Hematopoietic multipotent progenitor cell treated with erythropoietin and hydrocortisone succinate and interleukin-3 and kit ligand, for 15 days (in vitro differentiated cells): ENCODE measurements around the gene PLXNB3.
"Not testable (repeated sequence)": the region's sequence is repeated elsewhere in the genome, so short reads cannot be mapped to it uniquely, and the experiment has no call there.

Experiments
- DNase-seq: peaks from one replicate; pipeline ENCODE4 v3.0.0-alpha.2; 2015; ENCODE audit warnings: low spot score

Gene PLXNB3

DNA sequence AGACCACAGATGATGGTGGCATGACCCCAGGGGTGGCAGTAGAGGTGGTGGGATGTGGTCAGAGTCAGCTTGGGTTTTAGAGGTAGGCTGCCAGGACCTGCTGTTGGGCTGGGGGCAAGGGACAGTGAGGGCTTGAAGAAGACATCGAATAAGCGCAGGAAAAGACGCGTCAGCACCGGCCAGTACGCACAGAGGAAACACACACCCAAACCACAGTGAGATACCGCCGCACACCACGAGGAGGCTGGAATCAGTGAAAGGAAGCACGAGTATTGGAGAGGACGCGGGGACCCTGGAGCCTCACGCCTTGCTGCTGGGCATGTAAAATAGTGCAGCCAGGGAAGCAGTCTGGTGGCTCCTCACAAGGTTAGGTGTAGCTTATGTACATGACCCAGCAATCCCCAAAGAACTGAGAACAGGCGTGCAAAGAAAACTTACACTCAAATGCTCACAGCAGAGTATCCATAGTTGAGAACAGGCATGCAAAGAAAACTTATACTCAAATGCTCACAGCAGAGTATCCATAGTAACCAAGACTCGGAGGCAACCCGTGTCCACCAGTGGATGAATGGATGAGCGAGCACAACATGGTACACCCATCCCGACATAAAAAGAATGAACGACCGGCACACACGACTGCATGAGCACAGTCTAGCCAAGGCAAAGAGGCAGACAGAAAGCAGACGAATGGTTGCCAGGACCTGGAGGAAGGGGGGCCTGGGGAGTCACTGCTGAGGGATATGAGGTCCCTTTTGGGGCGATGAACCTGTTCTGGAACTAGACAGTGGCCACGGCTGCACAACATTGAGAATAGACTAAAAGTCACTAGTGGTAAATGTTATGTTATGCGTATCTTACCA lies 53.0 kb downstream of the PLXNB3 start:
- no peak for DNase-seq

DNA sequence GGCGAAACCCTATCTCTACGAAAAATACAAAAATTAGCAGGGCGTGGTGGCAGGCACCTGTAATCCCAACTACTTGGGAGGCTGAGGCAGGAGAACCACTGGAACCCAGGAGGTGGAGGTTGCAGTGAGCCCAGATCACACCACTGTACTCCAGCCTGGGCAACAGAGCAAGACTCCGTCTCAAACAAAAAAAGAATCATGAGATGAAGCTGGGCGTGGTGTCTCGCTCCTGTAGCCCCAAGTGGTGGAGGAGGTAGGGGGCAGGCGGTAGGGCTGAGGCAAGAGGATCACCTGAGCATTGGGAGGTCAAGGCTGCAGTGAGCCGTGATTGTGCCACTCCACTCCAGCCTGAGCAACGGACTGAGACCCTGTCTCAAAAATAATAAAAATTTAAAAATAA lies 54.0 kb downstream of the PLXNB3 start:
- DNase-seq, result not testable (repeated sequence)

DNA sequence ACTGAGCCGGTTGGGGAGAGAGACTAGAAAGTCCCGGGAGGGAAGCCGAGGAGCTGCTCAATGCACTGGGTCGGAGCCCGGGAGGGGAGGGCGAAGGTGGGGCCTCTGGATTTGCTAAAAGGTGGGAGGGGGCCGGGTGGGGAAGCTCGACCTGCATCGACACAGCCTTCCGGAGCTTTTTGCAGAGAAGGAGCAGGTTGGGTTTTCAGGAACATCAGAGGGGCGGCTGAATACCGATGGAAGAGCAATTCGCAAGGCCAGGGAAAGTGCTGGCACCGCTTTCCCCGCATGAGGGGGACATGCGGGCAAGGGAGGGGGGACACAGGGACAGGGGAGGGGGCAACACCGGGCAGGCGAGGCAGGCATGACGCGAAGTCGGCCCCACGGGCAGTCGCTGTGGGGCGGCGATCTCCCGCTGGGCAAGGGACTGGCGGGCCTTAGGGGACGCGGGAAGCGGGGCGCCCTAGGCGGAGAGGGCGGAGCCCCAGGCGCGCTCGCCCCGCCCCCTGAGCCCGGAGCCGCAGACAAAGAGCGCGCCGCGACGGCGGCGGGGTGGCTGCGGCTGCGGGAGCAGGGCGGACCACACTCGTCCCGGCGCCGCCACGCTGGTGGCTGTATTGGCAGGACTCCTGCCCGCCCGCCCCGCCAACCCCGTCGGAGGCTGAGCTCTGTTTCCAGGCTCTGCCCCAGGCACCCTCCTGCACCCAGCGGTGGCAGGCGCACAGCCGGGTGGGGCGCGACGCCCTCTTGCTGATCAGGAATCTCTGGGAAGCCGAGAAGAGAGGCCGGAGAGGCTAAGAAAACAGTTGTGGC lies 54.7 kb downstream of the PLXNB3 start:
- peak; percentile 18 for DNase-seq

DNA sequence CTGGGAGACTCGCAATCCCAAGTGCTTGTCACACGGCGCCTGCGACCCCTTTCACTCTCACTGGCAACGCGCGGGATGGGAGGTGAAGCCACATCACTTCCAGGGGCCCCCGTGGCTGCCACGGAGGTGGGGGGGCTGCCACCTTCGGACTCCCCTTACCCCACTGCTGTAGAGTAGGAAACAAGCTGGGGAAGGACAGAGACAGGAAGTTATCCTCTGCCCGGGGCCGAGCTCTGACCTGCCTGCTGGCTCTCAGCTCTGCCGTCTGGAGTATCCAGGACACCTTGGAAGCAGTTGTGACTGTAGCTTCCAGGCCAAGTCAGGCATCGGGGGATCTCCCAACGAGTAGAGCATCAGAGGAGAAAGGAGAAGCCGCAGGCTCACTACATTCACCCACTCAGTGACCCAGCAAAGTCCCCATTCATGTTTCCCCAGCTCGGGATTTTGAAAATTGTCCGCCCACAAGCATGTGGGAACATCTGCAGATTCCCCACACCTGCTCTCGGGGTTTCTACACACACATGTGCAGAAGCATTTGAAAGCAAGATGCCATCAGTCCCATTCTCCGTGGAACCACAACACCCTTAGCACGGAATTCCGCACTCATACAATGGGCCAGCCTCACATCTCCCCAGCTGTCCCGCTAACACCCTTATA lies 55.5 kb downstream of the PLXNB3 start:
- no peak for DNase-seq

DNA sequence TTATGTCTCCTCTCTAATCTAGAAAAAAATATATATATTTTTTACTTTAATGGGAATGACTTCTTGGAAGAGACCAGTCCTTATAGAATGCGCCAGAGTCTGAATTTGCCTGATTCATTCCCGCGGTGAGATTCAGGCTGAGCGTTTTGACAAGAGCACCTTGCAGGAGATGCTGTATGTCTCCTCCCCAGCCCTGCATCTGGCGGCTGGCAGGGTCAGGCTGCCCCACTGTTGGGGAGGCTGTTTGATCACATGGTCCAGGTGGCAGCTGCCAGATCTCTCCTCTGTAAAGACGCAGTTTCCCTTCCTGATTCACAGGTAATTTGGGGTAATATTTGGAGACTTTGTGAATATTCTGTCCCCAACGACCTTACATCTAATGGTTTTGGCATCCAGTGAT lies 56.6 kb downstream of the PLXNB3 start:
- no peak for DNase-seq

DNA sequence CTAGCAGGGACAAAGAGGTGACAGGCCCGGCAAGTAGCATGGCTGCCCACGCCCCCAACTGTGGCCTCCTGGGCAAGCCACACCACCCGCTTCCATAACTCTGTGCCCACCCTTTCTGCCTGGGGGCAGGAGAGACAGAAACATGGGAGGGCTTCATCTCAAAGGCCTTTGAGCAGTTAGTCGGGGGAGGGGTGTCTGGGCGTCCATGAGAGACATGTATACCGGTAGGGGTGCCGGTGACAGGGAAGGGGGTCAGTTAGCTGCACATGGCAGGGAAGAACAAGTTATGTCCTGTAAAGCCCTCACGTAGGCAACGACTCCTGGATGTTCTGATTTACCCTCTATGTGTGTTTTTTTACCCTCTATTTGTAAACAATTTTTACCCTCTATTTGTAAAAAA lies 57.0 kb downstream of the PLXNB3 start:
- DNase-seq, result no peak

DNA sequence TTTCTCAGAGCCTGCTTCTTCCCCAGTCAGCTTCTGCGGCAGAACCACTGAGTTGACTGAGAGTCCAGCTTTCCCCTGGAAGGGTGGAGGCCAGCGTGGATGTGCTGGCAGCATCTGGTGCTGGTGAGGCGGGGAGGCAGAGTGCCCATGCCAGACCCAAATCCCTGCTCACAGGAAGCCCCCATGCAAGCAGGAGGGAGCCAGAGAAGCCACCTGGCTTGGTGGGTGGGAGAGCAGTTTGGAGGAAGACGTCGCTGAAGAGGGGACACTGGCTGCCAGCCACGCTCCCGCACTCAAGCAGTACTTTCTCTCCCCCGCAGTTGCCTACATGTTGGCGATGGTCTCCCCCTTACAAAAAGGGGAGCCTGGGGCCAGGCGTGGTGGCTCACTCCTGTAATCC lies 60.3 kb downstream of the PLXNB3 start:
- DNase-seq, result no peak

DNA sequence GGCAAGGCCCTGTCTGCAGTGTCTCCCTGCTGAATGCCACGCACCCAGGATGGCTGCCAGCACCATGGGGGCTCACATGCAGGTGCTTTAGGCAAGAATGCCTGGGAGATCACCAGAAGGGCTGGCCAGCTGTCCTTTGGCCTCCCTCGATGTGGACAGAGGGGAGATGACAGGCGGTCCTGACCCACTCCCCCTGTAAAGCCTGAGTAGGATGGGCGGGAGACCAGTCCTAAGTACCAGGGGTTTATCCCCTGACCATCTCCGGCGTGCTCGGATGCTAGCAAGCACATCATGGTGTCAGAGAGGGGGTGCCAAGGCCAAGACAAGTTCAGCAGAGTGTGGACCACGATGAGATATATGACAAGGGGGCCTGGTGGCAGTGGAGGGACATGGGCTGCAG lies 61.0 kb downstream of the PLXNB3 start:
- DNase-seq, result no peak
